HG02610 (cell line): ENCODE measurements around the gene MYH11.
A peak's percentile ranks its signal among the peaks of the same experiment; 100 is the strongest.

Experiments used
- ATAC-seq: cut with Tn5 transposase; IDR thresholded peaks from one replicate; pipeline ENCODE4 v1.9.1; 2021; ENCODE audit warnings: mild to moderate bottlenecking, moderate library complexity; ENCODE audit not compliant: unreplicated experiment

Gene MYH11

GRCh38 chr16:15779664-15780351, 77.0 kb downstream of the MYH11 start:
- no peak for ATAC-seq

- no peak for ATAC-seq
Measured at GRCh38 chr16:15778999-15779614, 77.7 kb downstream of the MYH11 start.

DNA sequence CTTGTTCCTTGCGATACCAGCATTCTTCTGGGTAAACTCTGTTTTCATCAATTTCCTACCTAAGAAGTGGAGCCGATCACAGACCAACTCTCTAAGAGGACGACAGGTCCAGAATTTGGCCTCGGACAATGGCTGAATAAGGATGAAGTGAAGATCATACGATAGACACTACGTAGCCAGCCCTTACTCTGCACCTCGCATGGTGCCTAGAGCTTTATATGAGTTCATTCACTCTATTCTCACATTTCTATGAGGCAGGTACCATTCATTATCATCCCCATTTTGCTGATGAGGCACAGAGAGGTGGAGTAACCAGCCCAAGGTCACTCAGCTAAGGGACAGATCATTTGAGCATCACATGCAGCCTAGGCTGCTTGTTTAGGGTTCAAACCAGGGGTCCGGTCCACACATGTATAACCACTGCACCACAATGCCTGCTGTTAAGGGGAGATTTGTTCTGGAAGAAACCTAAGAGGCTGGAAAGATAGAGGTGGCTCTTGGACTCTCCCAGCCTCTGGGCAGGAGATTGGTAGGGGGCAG, 78.6 kb downstream of the MYH11 start:
- ATAC-seq = no peak

DNA sequence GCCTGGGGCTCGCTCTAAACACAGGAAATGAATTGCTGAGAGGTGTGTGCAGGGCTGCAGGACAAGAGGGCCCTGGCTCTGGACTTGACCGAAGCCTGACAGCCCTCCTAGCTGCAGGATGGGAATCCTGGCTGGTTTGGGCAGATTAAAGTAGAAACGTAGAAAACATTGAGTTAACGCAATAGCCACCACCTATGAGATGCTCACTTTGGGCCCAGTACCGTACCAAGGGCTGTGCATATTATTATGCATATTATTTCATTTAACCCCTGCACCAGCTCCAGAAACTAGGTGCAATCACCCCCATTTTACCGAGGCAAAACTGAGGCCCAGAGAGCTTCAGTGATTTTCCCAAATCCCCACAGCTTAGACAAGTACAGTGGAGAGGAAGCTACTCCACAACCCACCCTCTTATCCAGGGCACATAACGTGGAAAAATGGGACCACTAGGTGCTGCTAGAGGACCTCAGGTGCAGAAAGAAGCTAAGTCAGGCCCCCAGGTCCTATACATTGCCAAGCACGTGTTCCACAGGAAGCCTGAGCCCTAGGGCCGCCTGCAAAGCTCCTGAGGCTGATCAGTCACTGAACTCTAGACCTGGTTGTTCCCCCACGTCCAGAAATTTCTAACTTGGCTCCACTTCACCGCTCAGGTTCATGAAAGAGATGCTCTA, 79.2 kb downstream of the MYH11 start:
- ATAC-seq = no peak

GRCh38 chr16:15776572-15776971, 80.3 kb downstream of the MYH11 start:
- ATAC-seq = no peak

DNA sequence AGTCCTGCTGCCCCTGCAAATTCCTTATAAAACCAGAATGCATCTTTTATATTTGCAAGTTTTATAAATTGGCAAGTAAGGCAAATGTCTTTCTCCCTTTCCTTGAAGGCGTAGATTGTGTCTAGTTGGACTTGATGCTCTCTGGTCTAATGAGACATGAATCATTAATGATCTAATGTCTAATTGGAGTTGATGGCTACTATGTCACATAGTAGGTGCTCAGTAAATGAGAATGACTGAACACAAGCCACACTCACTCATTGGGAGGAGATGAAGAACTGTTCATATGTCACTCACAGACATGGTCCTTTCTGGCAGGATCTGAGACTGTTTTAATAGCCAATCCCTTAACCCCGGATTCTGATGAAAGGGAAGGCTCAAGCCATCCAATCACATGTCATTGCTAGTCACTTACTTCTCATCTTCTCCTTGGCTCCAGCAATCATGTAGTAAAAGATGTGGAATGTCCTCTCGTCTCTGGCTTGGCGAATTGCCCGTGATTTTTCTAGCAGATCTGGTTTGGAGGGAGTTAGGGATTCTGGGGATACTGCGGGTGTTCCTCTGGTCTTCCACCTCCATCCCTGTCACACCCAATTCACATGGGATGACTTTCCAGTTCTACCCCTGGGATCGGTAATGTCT, 81.0 kb downstream of the MYH11 start:
- ATAC-seq = no peak

GRCh38 chr16:15775209-15775608, 81.6 kb downstream of the MYH11 start:
- ATAC-seq = no peak

GRCh38 chr16:15773968-15774367, 82.9 kb downstream of the MYH11 start:
- ATAC-seq = no peak

GRCh38 chr16:15772579-15773293, 84.1 kb downstream of the MYH11 start:
- no peak for ATAC-seq

GRCh38 chr16:15771694-15772093, 85.1 kb downstream of the MYH11 start:
- no peak for ATAC-seq

DNA sequence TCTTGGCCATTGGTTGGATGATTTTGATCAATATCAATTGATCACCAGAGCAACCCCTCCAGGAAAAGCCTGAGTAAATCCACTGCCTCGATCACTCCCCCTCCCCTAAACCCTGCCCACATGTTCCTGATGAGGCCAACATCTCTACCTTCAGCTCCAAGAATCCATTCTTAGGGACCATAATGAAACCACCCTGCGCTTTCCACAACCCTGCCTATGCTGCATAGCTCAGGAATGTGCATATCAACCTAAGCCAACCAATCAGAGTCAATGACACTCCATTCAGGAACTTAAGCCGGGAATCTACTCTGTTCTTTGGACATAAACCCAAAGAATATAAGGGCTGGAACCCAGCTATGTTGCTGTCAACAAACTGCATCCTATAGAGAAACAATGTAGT, 86.3 kb downstream of the MYH11 start:
- ATAC-seq = no peak

GRCh38 chr16:15770107-15770506, 86.7 kb downstream of the MYH11 start:
- ATAC-seq = no peak

GRCh38 chr16:15769239-15769638, 87.6 kb downstream of the MYH11 start:
- no peak for ATAC-seq

- no peak for ATAC-seq
Measured at GRCh38 chr16:15768201-15768600, 88.6 kb downstream of the MYH11 start.

- no peak for ATAC-seq
Measured at GRCh38 chr16:15766918-15767317, 89.9 kb downstream of the MYH11 start.

- peak; percentile 71 for ATAC-seq
Measured at GRCh38 chr16:15765880-15766279, 90.9 kb downstream of the MYH11 start.

DNA sequence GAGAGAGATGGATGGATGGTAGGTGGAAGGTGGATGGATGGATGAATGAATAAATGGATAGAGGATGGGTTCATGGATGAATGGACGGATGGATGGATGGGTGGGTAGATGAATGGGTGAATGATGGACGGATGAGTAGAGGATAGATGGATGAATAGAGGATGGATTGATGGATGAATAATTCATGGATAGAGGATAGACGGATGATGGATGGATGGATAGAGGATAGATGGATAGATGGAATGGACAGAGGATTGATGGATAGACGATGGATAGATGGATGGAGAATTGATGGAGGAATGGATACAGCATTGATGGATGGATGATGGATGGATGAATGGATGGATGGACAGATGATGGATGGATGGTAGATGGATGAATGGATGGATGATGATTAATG, 91.7 kb downstream of the MYH11 start:
- ATAC-seq = no peak

GRCh38 chr16:15764112-15764511, 92.7 kb downstream of the MYH11 start:
- ATAC-seq = no peak

GRCh38 chr16:15760129-15760528, 96.7 kb downstream of the MYH11 start:
- ATAC-seq = no peak

DNA sequence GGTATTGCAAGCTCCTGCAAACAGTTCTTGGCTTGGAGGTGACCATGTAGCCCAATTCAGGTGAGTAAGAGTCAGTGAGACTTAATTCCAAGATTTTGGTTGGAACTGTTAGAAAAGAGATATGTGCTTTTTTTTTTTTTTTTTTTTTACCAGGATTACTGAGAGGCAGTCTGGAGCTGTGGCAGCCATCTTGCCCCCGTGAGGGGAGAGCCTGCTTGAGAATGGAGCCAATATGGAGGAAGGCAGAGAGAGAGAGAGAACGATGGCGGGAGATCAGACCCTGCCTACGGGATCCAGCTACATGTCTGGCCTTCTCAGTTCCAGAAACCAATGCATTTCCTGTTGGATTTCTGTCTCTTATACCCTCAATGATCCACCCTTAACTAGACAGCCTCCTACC, 97.8 kb downstream of the MYH11 start:
- ATAC-seq = no peak
